Activated naive CD4-positive, alpha-beta T cell treated with anti-CD3 and anti-CD28 coated beads, Interleukin-2, amount 50 U/mL, for 24 hours (primary cell): ENCODE results near the gene P2RX3.
"Not testable (repeated sequence)": the region's sequence is repeated elsewhere in the genome, so short reads cannot be mapped to it uniquely, and the experiment has no call there.

Experiments used
- H3K27ac Mint-ChIP-seq: one replicate; pipeline ENCODE4 v1.8.0; 2021; ENCODE audit warnings: mild to moderate bottlenecking, mixed read lengths
- H3K27me3 Mint-ChIP-seq: one replicate; pipeline ENCODE4 v1.8.0; 2021; ENCODE audit warnings: mixed read lengths
- H3K36me3 Mint-ChIP-seq: one replicate; pipeline ENCODE4 v1.8.0; 2021; ENCODE audit warnings: mixed read lengths
- H3K4me1 Mint-ChIP-seq: one replicate; pipeline ENCODE4 v1.8.0; 2021; ENCODE audit warnings: mixed read lengths
- H3K4me3 Mint-ChIP-seq: one replicate; pipeline ENCODE4 v1.8.0; 2021; ENCODE audit warnings: mild to moderate bottlenecking, mixed read lengths
- H3K9me3 Mint-ChIP-seq: one replicate; pipeline ENCODE4 v1.8.0; 2021; ENCODE audit warnings: mixed read lengths

Gene P2RX3

GRCh38 chr11:57335023-57335342, 3.2 kb upstream of the P2RX3 start:
- H3K4me3 Mint-ChIP-seq = peak overlapping the region; percentile 93
- peaks cover 43% of the 10 kb centered on the region for H3K4me1 Mint-ChIP-seq
- no peaks in the 10 kb centered on the region for H3K27me3 Mint-ChIP-seq
- H3K9me3 Mint-ChIP-seq = no peaks in the 10 kb centered on the region
- peaks cover 22% of the 10 kb centered on the region for H3K36me3 Mint-ChIP-seq
- peak overlapping the region; percentile 95 for H3K27ac Mint-ChIP-seq

- peaks cover 16% of the 10 kb centered on the region for H3K36me3 Mint-ChIP-seq
- peaks cover 38% of the 10 kb centered on the region for H3K4me1 Mint-ChIP-seq
- no peaks in the 10 kb centered on the region for H3K9me3 Mint-ChIP-seq
- H3K4me3 Mint-ChIP-seq = peak within 1 kb of the TSS; percentile 93
- H3K27ac Mint-ChIP-seq = peak within 1 kb of the TSS; percentile 100
- H3K27me3 Mint-ChIP-seq = no peaks in the 10 kb centered on the region
Measured at GRCh38 chr11:57335343-57336110, 2.6 kb upstream of the P2RX3 start, which contains the start of gene SSRP1. Gene SSRP1, minus strand, starts transcription at chr11:57335892. Its CDS starts 771 bp downstream, at chr11:57335121.

GRCh38 chr11:57336111-57336666, 2.0 kb upstream of the P2RX3 start:
- no peaks in the 10 kb centered on the region for H3K9me3 Mint-ChIP-seq
- peaks cover 34% of the 10 kb centered on the region for H3K4me1 Mint-ChIP-seq
- H3K27ac Mint-ChIP-seq = peak overlapping the region; percentile 100
- no peaks in the 10 kb centered on the region for H3K27me3 Mint-ChIP-seq
- H3K4me3 Mint-ChIP-seq = peak overlapping the region; percentile 93
- peaks cover 16% of the 10 kb centered on the region for H3K36me3 Mint-ChIP-seq

GRCh38 chr11:57336856-57337255, 1.3 kb upstream of the P2RX3 start:
- Mint-ChIP-seq H3K4me1 (peaks cover 34% of the 10 kb centered on the region), H3K36me3 (peaks cover 14% of the 10 kb centered on the region), H3K4me3 (peak overlapping the region; percentile 93), H3K27ac (peak overlapping the region; percentile 100)
- not testable (repeated sequence) for H3K27me3 Mint-ChIP-seq, H3K9me3 Mint-ChIP-seq

GRCh38 chr11:57339328-57339727, 1.2 kb downstream of the P2RX3 start:
- Mint-ChIP-seq H3K27me3 (no peaks in the 10 kb centered on the region), H3K4me3 (no peak overlapping the region), H3K4me1 (peaks cover 19% of the 10 kb centered on the region), H3K9me3 (no peaks in the 10 kb centered on the region), H3K27ac (no peak overlapping the region), H3K36me3 (peaks cover 7% of the 10 kb centered on the region)

GRCh38 chr11:57340039-57340615, 2.0 kb downstream of the P2RX3 start:
- Mint-ChIP-seq H3K4me1 (peaks cover 12% of the 10 kb centered on the region), H3K27ac (no peak overlapping the region), H3K9me3 (no peaks in the 10 kb centered on the region), H3K27me3 (no peaks in the 10 kb centered on the region), H3K36me3 (no peaks in the 10 kb centered on the region), H3K4me3 (no peak overlapping the region)

- H3K27ac Mint-ChIP-seq = no peak overlapping the region
- H3K36me3 Mint-ChIP-seq = no peaks in the 10 kb centered on the region
- no peaks in the 10 kb centered on the region for H3K27me3 Mint-ChIP-seq
- peaks cover 8% of the 10 kb centered on the region for H3K4me1 Mint-ChIP-seq
- H3K9me3 Mint-ChIP-seq = no peaks in the 10 kb centered on the region
- no peak overlapping the region for H3K4me3 Mint-ChIP-seq
Measured at GRCh38 chr11:57341250-57341808, 3.2 kb downstream of the P2RX3 start.

GRCh38 chr11:57342702-57343101, 4.5 kb downstream of the P2RX3 start:
- H3K9me3 Mint-ChIP-seq = no peaks in the 10 kb centered on the region
- H3K4me3 Mint-ChIP-seq = no peak overlapping the region
- peaks cover 3% of the 10 kb centered on the region for H3K4me1 Mint-ChIP-seq
- no peaks in the 10 kb centered on the region for H3K36me3 Mint-ChIP-seq
- no peaks in the 10 kb centered on the region for H3K27me3 Mint-ChIP-seq
- no peak overlapping the region for H3K27ac Mint-ChIP-seq

- Mint-ChIP-seq H3K27me3 (no peaks in the 10 kb centered on the region), H3K4me1 (peaks cover 3% of the 10 kb centered on the region), H3K27ac (no peak overlapping the region), H3K4me3 (no peak overlapping the region), H3K9me3 (no peaks in the 10 kb centered on the region), H3K36me3 (no peaks in the 10 kb centered on the region)
Measured at GRCh38 chr11:57343825-57344224, 5.7 kb downstream of the P2RX3 start.

GRCh38 chr11:57344826-57345225, 6.7 kb downstream of the P2RX3 start:
- Mint-ChIP-seq H3K4me1 (peaks cover 4% of the 10 kb centered on the region), H3K9me3 (no peaks in the 10 kb centered on the region), H3K4me3 (no peak overlapping the region), H3K27me3 (no peaks in the 10 kb centered on the region), H3K27ac (no peak overlapping the region), H3K36me3 (no peaks in the 10 kb centered on the region)

- Mint-ChIP-seq H3K4me3 (no peak overlapping the region), H3K27ac (peak overlapping the region; percentile 72), H3K4me1 (peaks cover 8% of the 10 kb centered on the region), H3K9me3 (no peaks in the 10 kb centered on the region), H3K27me3 (no peaks in the 10 kb centered on the region), H3K36me3 (no peaks in the 10 kb centered on the region)
Measured at GRCh38 chr11:57345555-57346211, 7.5 kb downstream of the P2RX3 start.

GRCh38 chr11:57347336-57347735, 9.2 kb downstream of the P2RX3 start:
- Mint-ChIP-seq H3K4me1 (peaks cover 8% of the 10 kb centered on the region), H3K9me3 (no peaks in the 10 kb centered on the region), H3K4me3 (no peak overlapping the region), H3K36me3 (peaks cover 2% of the 10 kb centered on the region), H3K27me3 (peaks cover 2% of the 10 kb centered on the region), H3K27ac (no peak overlapping the region)

- H3K27ac Mint-ChIP-seq = no peak overlapping the region
- peaks cover 8% of the 10 kb centered on the region for H3K4me1 Mint-ChIP-seq
- H3K4me3 Mint-ChIP-seq = no peak overlapping the region
- no peaks in the 10 kb centered on the region for H3K9me3 Mint-ChIP-seq
- H3K36me3 Mint-ChIP-seq = peaks cover 2% of the 10 kb centered on the region
- peaks cover 2% of the 10 kb centered on the region for H3K27me3 Mint-ChIP-seq
Measured at GRCh38 chr11:57348052-57348451, 9.9 kb downstream of the P2RX3 start.

GRCh38 chr11:57348636-57349313, 10.6 kb downstream of the P2RX3 start:
- H3K27ac Mint-ChIP-seq = peak overlapping the region; percentile 72
- H3K36me3 Mint-ChIP-seq = peaks cover 2% of the 10 kb centered on the region
- H3K9me3 Mint-ChIP-seq = no peaks in the 10 kb centered on the region
- peaks cover 2% of the 10 kb centered on the region for H3K27me3 Mint-ChIP-seq
- peaks cover 8% of the 10 kb centered on the region for H3K4me1 Mint-ChIP-seq
- H3K4me3 Mint-ChIP-seq = no peak overlapping the region
